ENCODE data around the gene ATE1.

ATE1 gene

DNA sequence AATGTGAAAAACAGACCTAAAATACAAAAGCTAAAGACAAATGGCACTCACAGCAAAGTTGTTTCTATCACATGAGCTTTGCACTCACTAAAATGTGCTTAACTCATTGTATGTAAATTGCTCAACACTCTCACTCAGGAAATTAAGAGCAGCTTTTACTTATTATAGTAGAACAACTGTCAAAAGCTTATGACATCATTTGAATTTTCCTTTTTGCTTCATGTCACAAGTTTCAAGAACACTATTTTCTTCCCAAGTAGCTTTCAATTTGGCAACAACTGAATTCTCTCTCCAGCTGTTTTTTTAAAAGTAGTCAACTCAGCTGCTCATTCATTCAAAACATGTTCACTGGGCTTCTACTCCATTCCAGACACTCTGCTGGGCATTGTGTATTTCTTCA, 46.9 kb downstream of the ATE1 start:
- H3K4me3 ChIP-seq (ENCODE audit: low read depth, low read length), result no peak overlapping the region
- no peaks in the 10 kb centered on the region for H3K36me3 ChIP-seq
- H3K27me3 ChIP-seq, result no peaks in the 10 kb centered on the region
- DNase-seq, result no peak
- TF ChIP-seq, protein P1, sequence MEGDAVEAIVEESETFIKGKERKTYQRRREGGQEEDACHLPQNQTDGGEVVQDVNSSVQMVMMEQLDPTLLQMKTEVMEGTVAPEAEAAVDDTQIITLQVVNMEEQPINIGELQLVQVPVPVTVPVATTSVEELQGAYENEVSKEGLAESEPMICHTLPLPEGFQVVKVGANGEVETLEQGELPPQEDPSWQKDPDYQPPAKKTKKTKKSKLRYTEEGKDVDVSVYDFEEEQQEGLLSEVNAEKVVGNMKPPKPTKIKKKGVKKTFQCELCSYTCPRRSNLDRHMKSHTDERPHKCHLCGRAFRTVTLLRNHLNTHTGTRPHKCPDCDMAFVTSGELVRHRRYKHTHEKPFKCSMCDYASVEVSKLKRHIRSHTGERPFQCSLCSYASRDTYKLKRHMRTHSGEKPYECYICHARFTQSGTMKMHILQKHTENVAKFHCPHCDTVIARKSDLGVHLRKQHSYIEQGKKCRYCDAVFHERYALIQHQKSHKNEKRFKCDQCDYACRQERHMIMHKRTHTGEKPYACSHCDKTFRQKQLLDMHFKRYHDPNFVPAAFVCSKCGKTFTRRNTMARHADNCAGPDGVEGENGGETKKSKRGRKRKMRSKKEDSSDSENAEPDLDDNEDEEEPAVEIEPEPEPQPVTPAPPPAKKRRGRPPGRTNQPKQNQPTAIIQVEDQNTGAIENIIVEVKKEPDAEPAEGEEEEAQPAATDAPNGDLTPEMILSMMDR (IDR thresholded peaks at IDR 0.05; ENCODE audit: low read depth, low read length), result no peak
- no peaks in the 10 kb centered on the region for H3K4me1 ChIP-seq
- no peaks in the 10 kb centered on the region for H3K9me3 ChIP-seq

DNA sequence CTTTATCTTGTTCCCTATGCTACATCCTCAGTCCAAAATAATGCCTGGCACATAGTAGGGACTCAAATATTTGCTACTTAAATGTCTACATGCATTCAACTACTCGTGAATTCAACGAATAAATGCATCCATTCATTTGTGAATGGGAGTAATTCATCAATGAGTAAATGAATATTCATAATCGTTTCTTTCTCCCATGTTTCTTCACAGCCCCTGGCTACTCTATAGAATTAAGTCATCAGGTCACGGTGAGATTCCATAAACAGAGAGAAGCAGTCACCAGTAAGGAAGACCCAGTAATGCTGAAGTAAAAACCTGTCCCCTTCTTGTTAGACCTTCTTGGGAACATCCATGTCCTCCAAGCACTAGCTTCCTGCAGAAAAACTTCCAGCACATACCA, 48.4 kb downstream of the ATE1 start:
- no peaks in the 10 kb centered on the region for H3K9me3 ChIP-seq
- DNase-seq, result no peak
- TF ChIP-seq, protein P1 (IDR thresholded peaks at IDR 0.05; ENCODE audit: low read depth, low read length), result no peak
- H3K36me3 ChIP-seq, result no peaks in the 10 kb centered on the region
- no peaks in the 10 kb centered on the region for H3K4me1 ChIP-seq
- H3K27me3 ChIP-seq, result no peaks in the 10 kb centered on the region
- H3K4me3 ChIP-seq (ENCODE audit: low read depth, low read length), result no peak overlapping the region

DNA sequence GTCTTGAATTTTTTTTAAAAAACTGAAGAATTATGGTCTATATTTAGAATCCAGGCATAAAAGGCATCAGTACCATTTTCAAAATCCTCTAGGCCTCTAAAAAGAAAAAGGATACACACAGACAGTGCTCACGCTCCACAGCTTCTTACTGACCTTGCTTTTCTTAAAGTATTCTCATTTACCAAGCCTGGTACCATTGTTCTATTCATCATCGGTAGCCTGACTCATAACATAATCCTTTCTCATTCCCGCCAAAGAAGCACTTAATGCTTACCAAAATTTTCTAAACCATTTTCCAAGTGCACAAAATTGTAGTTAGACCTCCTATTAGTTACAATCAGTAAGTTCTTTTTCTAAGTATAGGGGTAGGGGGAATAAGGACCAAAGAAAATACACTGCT, 54.6 kb downstream of the ATE1 start:
- DNase-seq, result no peak
- Histone ChIP-seq H3K4me1 (no peaks in the 10 kb centered on the region), H3K27me3 (no peaks in the 10 kb centered on the region), H3K4me3 (ENCODE audit: low read depth, low read length) (no peak overlapping the region), H3K9me3 (no peaks in the 10 kb centered on the region), H3K36me3 (no peaks in the 10 kb centered on the region)
- TF ChIP-seq, protein P1 (IDR thresholded peaks at IDR 0.05; ENCODE audit: low read depth, low read length), result no peak

DNA sequence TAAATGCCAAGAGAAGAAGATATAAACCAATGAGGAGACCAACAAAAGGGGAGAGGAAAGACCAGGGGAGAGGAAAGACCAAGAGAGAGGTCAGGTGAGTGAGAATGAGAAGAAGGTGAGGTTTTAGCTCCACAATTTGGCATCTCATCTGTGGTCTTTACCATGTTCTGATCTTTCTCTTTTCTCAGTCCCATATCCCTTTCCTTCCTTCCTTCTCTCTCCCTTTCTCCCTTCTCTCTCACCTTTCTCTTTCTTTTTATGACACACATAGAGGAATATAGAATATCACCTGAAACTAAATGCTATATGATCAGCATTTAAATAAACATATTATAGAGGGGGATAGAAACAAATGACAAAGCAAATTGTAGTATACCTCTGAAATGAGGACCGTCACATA, 57.4 kb downstream of the ATE1 start:
- Histone ChIP-seq H3K27me3 (no peaks in the 10 kb centered on the region), H3K4me3 (ENCODE audit: low read depth, low read length) (no peak overlapping the region), H3K36me3 (no peaks in the 10 kb centered on the region), H3K4me1 (no peaks in the 10 kb centered on the region), H3K9me3 (no peaks in the 10 kb centered on the region)
- DNase-seq, result no peak
- TF ChIP-seq, protein P1 (IDR thresholded peaks at IDR 0.05; ENCODE audit: low read depth, low read length), result no peak

DNA sequence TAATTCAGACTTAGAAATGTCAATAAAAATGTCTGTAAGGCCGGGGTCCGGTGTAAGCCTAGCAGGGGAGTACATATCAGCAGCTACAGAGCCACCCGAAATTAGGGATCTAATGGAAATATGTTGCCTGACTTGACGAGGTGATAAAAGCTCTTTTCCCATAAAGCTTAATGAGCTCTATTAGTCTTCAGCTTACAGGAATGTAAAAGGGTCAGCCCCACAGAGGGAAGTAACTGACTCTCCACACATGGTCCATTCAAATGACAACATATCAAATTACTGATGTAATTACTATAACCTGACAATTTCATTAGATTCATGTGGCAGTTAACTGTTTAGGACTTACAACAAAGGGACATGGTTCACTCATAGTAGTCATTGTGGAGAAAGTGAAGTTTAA, 62.3 kb downstream of the ATE1 start:
- Histone ChIP-seq H3K4me3 (ENCODE audit: low read depth, low read length) (no peak overlapping the region), H3K27me3 (no peaks in the 10 kb centered on the region), H3K9me3 (no peaks in the 10 kb centered on the region), H3K4me1 (no peaks in the 10 kb centered on the region), H3K36me3 (no peaks in the 10 kb centered on the region)
- TF ChIP-seq, protein P1 (IDR thresholded peaks at IDR 0.05; ENCODE audit: low read depth, low read length), result no peak
- DNase-seq, result no peak

DNA sequence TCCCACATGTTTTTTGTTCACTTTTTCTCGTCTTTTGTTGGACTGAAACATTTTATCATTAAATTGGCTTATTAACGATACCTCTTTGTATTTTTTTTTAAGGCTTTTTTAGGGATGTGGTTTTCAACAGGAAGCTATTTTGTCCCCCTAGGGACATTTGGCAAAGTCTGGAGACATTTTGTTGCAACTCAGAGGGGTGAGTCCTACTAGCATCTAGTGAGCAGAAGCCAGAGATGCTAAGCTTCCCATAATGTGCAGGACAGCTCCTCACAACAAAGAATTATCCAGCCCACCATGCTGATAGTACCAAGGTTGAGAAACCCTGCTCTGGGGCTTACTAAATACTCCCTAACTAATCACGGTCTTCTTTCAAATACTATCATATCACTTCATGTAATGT, 63.2 kb downstream of the ATE1 start:
- Histone ChIP-seq H3K36me3 (no peaks in the 10 kb centered on the region), H3K9me3 (no peaks in the 10 kb centered on the region), H3K4me3 (ENCODE audit: low read depth, low read length) (no peak overlapping the region), H3K27me3 (no peaks in the 10 kb centered on the region), H3K4me1 (no peaks in the 10 kb centered on the region)
- TF ChIP-seq, protein P1 (IDR thresholded peaks at IDR 0.05; ENCODE audit: low read depth, low read length), result no peak
- no peak for DNase-seq

All from BE2C (cell line).